Smooth muscle cell (in vitro differentiated cells): ENCODE data around the gene SPTB. TPM values are rescaled to one million over a fixed set of nuclear protein-coding genes. Genes with fewer than 3 reads are reported as not detected.

Source experiments
- microRNA-seq: library from miRNA; unstranded; fragments of <30 nt; microRNA quantifications from one replicate; pipeline ENCODE4, GENCODE V29; 2016; ENCODE audit warnings: borderline number of aligned reads
- polyA plus RNA-seq: library from polyadenylated mRNA; unstranded; fragments of >200 nt; fragmentation: Nextera tagmentation; extraction: Ambion mirVana; gene quantifications from 2 replicates; pipeline ENCODE4 v1.2.1, GENCODE V29; 2016
- small RNA-seq: library from RNA; depleted of rRNA; stranded (forward); fragments of <200 nt; gene quantifications from one replicate; pipeline ENCODE3, GENCODE V24; 2014
- total RNA-seq: library from RNA; depleted of rRNA; stranded (reverse); fragments of >200 nt; gene quantifications from 2 replicates; pipeline ENCODE4 v1.2.3, GENCODE V29; 2014

Gene SPTB
- total and polyA plus RNA-seq, 2 experiments from 2014 or later: 0.25 to 3.3 TPM

Small RNA genes within 50 kb of the gene (microRNA-seq; reads per million reads assigned to microRNA genes)
- gene MIR7855: not detected

Small RNA genes within 50 kb of the gene (small RNA-seq; reads per million reads assigned to genes)
- not detected for gene RPPH1-2P

Other genes starting within 250 kb of the SPTB start
- gene PLEKHG3, start 175.5 kb downstream of the SPTB start, total RNA-seq: 15.6 and 17.6 TPM in 2 replicates
- 18.3 and 21.9 TPM in 2 replicates for gene PLEKHG3, start 175.5 kb downstream of the SPTB start, polyA plus RNA-seq
- gene CHURC1, start 34.5 kb upstream of the SPTB start, total RNA-seq: 31.8 and 48.8 TPM in 2 replicates
- gene CHURC1, start 34.5 kb upstream of the SPTB start, polyA plus RNA-seq: 102 and 121 TPM in 2 replicates
- 0.85 and 3.6 TPM in 2 replicates for gene GPX2, start 62.8 kb upstream of the SPTB start, total RNA-seq
- gene GPX2, start 62.8 kb upstream of the SPTB start, polyA plus RNA-seq: 0.30 and 1.3 TPM in 2 replicates
- 7.1 and 10.3 TPM in 2 replicates for gene RAB15, start 92.4 kb upstream of the SPTB start, total RNA-seq
- 7.7 and 16.7 TPM in 2 replicates for gene RAB15, start 92.4 kb upstream of the SPTB start, polyA plus RNA-seq
- 9.3 and 11.0 TPM in 2 replicates for gene FNTB, start 107.0 kb upstream of the SPTB start, total RNA-seq
- 14.8 and 16.3 TPM in 2 replicates for gene FNTB, start 107.0 kb upstream of the SPTB start, polyA plus RNA-seq
- gene MAX, start 222.6 kb upstream of the SPTB start, total RNA-seq: 32.9 and 37.5 TPM in 2 replicates
- 30.1 and 33.5 TPM in 2 replicates for gene MAX, start 222.6 kb upstream of the SPTB start, polyA plus RNA-seq